Measurements from ENCODE around the gene LMO7. TPM values are rescaled to one million over a fixed set of nuclear protein-coding genes. Genes with fewer than 3 reads are reported as not detected.

Gene LMO7
- total and polyA plus RNA-seq, 2 of the 13 experiments (the other 11 are each of a cell fraction or from before 2014, with no cell fraction given) = 34.0 to 121 TPM

DNA sequence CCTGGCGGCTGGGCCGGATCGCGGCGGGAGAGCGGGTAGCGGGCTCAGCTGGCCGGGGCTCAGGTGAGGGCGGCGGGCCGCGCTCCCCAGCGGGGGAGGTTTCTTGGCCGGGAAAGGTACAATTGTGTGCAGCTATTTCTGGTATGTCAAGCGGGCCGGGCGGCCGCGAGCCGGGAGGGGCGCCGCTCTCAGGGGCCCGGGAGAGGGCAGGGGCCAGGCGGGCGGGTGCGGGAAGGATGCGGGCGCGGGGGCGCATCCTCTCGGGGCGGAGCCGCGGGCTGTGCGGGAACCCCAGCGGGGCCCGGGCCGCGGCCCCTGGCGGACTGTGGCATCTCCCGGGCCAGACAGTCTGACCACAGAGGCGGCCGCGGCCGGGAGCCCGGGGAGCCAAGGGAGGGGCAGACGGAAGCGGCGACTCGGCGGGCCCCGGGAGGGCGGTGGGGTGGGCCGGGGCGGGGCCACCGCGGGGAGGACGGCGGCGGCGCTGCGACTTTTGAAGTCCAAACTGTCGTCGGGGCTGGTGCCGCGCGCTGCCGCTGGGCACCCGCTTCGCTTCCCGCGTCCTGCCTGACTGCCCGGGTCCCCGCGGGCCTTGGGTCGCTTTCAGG is at the start of gene LMO7 (continued):
- TF ChIP-seq CBFB (CRISPR knock-in tag; IDR thresholded peaks at IDR 0.05) = 0 out of 2 replicates have a peak, but pooled peaks have one; percentile 34
- peak in 1 of 2 experiments; percentile 68; a peak in 2 of 4 replicates for TF ChIP-seq POLR2A (IDR thresholded peaks at IDR 0.05; ENCODE audit: insufficient read depth in 1 of 2, low read depth in 2 of 2, low read length in 2 of 2)
- TF ChIP-seq MTA3 (CRISPR knock-in tag; IDR thresholded peaks at IDR 0.05) = no peak
- no peak for TF ChIP-seq TGIF2 (CRISPR knock-in tag; IDR thresholded peaks at IDR 0.05)
- TF ChIP-seq PHF20 (CRISPR knock-in tag; IDR thresholded peaks at IDR 0.05) = 0 out of 2 replicates have a peak, but pooled peaks have one; percentile 22
- TF ChIP-seq, protein P1, sequence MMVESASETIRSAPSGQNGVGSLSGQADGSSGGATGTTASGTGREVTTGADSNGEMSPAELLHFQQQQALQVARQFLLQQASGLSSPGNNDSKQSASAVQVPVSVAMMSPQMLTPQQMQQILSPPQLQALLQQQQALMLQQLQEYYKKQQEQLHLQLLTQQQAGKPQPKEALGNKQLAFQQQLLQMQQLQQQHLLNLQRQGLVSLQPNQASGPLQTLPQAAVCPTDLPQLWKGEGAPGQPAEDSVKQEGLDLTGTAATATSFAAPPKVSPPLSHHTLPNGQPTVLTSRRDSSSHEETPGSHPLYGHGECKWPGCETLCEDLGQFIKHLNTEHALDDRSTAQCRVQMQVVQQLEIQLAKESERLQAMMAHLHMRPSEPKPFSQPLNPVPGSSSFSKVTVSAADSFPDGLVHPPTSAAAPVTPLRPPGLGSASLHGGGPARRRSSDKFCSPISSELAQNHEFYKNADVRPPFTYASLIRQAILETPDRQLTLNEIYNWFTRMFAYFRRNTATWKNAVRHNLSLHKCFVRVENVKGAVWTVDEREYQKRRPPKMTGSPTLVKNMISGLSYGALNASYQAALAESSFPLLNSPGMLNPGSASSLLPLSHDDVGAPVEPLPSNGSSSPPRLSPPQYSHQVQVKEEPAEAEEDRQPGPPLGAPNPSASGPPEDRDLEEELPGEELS (CRISPR knock-in tag; IDR thresholded peaks at IDR 0.05) = no peak
- TF ChIP-seq, protein P2, sequence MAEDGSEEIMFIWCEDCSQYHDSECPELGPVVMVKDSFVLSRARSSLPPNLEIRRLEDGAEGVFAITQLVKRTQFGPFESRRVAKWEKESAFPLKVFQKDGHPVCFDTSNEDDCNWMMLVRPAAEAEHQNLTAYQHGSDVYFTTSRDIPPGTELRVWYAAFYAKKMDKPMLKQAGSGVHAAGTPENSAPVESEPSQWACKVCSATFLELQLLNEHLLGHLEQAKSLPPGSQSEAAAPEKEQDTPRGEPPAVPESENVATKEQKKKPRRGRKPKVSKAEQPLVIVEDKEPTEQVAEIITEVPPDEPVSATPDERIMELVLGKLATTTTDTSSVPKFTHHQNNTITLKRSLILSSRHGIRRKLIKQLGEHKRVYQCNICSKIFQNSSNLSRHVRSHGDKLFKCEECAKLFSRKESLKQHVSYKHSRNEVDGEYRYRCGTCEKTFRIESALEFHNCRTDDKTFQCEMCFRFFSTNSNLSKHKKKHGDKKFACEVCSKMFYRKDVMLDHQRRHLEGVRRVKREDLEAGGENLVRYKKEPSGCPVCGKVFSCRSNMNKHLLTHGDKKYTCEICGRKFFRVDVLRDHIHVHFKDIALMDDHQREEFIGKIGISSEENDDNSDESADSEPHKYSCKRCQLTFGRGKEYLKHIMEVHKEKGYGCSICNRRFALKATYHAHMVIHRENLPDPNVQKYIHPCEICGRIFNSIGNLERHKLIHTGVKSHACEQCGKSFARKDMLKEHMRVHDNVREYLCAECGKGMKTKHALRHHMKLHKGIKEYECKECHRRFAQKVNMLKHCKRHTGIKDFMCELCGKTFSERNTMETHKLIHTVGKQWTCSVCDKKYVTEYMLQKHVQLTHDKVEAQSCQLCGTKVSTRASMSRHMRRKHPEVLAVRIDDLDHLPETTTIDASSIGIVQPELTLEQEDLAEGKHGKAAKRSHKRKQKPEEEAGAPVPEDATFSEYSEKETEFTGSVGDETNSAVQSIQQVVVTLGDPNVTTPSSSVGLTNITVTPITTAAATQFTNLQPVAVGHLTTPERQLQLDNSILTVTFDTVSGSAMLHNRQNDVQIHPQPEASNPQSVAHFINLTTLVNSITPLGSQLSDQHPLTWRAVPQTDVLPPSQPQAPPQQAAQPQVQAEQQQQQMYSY (CRISPR knock-in tag; IDR thresholded peaks at IDR 0.05) = 0 out of 2 replicates have a peak, but pooled peaks have one; percentile 15
- TF ChIP-seq, protein P3, sequence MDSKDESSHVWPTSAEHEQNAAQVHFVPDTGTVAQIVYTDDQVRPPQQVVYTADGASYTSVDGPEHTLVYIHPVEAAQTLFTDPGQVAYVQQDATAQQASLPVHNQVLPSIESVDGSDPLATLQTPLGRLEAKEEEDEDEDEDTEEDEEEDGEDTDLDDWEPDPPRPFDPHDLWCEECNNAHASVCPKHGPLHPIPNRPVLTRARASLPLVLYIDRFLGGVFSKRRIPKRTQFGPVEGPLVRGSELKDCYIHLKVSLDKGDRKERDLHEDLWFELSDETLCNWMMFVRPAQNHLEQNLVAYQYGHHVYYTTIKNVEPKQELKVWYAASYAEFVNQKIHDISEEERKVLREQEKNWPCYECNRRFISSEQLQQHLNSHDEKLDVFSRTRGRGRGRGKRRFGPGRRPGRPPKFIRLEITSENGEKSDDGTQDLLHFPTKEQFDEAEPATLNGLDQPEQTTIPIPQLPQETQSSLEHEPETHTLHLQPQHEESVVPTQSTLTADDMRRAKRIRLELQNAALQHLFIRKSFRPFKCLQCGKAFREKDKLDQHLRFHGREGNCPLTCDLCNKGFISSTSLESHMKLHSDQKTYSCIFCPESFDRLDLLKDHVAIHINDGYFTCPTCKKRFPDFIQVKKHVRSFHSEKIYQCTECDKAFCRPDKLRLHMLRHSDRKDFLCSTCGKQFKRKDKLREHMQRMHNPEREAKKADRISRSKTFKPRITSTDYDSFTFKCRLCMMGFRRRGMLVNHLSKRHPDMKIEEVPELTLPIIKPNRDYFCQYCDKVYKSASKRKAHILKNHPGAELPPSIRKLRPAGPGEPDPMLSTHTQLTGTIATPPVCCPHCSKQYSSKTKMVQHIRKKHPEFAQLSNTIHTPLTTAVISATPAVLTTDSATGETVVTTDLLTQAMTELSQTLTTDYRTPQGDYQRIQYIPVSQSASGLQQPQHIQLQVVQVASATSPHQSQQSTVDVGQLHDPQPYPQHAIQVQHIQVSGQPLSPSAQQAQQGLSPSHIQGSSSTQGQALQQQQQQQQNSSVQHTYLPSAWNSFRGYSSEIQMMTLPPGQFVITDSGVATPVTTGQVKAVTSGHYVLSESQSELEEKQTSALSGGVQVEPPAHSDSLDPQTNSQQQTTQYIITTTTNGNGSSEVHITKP (CRISPR knock-in tag; IDR thresholded peaks at IDR 0.05; ENCODE audit: low read depth) = no peak
- TF ChIP-seq, protein P4, sequence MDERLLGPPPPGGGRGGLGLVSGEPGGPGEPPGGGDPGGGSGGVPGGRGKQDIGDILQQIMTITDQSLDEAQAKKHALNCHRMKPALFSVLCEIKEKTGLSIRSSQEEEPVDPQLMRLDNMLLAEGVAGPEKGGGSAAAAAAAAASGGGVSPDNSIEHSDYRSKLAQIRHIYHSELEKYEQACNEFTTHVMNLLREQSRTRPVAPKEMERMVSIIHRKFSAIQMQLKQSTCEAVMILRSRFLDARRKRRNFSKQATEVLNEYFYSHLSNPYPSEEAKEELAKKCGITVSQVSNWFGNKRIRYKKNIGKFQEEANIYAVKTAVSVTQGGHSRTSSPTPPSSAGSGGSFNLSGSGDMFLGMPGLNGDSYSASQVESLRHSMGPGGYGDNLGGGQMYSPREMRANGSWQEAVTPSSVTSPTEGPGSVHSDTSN (CRISPR knock-in tag; IDR thresholded peaks at IDR 0.05) = no peak
- TF ChIP-seq EHMT2 (IDR thresholded peaks at IDR 0.05; ENCODE audit: borderline replicate concordance, low read depth, low read length) = no peak
- TF ChIP-seq, protein P5, sequence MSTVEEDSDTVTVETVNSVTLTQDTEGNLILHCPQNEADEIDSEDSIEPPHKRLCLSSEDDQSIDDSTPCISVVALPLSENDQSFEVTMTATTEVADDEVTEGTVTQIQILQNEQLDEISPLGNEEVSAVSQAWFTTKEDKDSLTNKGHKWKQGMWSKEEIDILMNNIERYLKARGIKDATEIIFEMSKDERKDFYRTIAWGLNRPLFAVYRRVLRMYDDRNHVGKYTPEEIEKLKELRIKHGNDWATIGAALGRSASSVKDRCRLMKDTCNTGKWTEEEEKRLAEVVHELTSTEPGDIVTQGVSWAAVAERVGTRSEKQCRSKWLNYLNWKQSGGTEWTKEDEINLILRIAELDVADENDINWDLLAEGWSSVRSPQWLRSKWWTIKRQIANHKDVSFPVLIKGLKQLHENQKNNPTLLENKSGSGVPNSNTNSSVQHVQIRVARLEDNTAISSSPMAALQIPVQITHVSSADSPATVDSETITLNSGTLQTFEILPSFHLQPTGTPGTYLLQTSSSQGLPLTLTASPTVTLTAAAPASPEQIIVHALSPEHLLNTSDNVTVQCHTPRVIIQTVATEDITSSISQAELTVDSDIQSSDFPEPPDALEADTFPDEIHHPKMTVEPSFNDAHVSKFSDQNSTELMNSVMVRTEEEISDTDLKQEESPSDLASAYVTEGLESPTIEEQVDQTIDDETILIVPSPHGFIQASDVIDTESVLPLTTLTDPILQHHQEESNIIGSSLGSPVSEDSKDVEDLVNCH (CRISPR knock-in tag; IDR thresholded peaks at IDR 0.05) = no peak
- no peak for TF ChIP-seq ZNF205 (CRISPR knock-in tag; IDR thresholded peaks at IDR 0.05)
- TF ChIP-seq ZNF468 (CRISPR knock-in tag; IDR thresholded peaks at IDR 0.05) = no peak
- TF ChIP-seq, protein P6, sequence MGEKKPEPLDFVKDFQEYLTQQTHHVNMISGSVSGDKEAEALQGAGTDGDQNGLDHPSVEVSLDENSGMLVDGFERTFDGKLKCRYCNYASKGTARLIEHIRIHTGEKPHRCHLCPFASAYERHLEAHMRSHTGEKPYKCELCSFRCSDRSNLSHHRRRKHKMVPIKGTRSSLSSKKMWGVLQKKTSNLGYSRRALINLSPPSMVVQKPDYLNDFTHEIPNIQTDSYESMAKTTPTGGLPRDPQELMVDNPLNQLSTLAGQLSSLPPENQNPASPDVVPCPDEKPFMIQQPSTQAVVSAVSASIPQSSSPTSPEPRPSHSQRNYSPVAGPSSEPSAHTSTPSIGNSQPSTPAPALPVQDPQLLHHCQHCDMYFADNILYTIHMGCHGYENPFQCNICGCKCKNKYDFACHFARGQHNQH (CRISPR knock-in tag; IDR thresholded peaks at IDR 0.05) = 0 out of 2 replicates have a peak, but pooled peaks have one; percentile 6
- peak; percentile 7 for TF ChIP-seq AGO2 (optimal IDR thresholded peaks at IDR 0.05; ENCODE audit: low read depth, low read length)

Measured in HepG2 (cell line).